GM21529 (cell line): ENCODE data around the gene EEF2K.

Experiments used
- ATAC-seq: cut with Tn5 transposase; IDR thresholded peaks from one replicate; pipeline ENCODE4 v1.9.1; 2021; ENCODE audit not compliant: unreplicated experiment

The EEF2K gene

GRCh38 chr16:22328081-22328725 is 122.1 kb downstream of the EEF2K start:
- ATAC-seq: no peak

GRCh38 chr16:22329199-22329695 is 123.2 kb downstream of the EEF2K start:
- no peak for ATAC-seq

- no peak for ATAC-seq
These were observed 124.2 kb downstream of the EEF2K start for GRCh38 chr16:22330326-22330725.

GRCh38 chr16:22333457-22333994 is 127.4 kb downstream of the EEF2K start:
- no peak for ATAC-seq

- no peak for ATAC-seq
These were observed 129.7 kb downstream of the EEF2K start for GRCh38 chr16:22335668-22336246.

GRCh38 chr16:22336581-22336980 is 130.5 kb downstream of the EEF2K start:
- no peak for ATAC-seq

- ATAC-seq: no peak
These were observed 131.0 kb downstream of the EEF2K start for GRCh38 chr16:22337045-22337444.

GRCh38 chr16:22337849-22338635 is 132.0 kb downstream of the EEF2K start:
- no peak for ATAC-seq
